ENCODE results near the gene DHRS7B. TPM values are rescaled to one million over a fixed set of nuclear protein-coding genes. Genes with fewer than 3 reads are reported as not detected.
"Not testable (repeated sequence)": the region's sequence is repeated elsewhere in the genome, so short reads cannot be mapped to it uniquely, and the experiment has no call there.

The DHRS7B gene
- total RNA-seq, 1 donor = 15.2 TPM

DNA sequence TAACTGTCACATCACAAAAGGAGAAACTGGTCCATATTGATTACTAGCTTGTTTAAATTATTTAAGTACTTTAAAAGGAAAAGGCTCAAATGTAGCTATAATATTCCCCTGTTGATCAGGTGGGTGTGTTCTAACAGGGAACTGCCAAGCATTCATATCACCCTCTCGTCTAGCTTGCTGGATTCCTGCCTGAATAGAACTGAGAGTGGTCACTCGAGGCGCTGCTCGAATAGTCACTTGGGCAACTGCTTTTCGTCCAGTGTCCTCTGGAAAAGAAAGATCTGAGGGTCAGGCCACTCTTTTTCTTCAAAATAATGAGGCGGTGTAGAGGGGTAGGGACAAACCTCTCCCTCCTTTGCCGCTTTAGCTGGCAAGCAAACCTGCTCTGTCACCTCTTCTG, 47.6 kb upstream of the DHRS7B start:
- Histone ChIP-seq H3K9me3 (ENCODE audit: low read depth, low read length) (no peaks in the 10 kb centered on the region), H2AFZ (ENCODE audit: low read length) (no peak overlapping the region)
- TF ChIP-seq, protein P1, sequence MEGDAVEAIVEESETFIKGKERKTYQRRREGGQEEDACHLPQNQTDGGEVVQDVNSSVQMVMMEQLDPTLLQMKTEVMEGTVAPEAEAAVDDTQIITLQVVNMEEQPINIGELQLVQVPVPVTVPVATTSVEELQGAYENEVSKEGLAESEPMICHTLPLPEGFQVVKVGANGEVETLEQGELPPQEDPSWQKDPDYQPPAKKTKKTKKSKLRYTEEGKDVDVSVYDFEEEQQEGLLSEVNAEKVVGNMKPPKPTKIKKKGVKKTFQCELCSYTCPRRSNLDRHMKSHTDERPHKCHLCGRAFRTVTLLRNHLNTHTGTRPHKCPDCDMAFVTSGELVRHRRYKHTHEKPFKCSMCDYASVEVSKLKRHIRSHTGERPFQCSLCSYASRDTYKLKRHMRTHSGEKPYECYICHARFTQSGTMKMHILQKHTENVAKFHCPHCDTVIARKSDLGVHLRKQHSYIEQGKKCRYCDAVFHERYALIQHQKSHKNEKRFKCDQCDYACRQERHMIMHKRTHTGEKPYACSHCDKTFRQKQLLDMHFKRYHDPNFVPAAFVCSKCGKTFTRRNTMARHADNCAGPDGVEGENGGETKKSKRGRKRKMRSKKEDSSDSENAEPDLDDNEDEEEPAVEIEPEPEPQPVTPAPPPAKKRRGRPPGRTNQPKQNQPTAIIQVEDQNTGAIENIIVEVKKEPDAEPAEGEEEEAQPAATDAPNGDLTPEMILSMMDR (IDR thresholded peaks at IDR 0.05; ENCODE audit: extremely low read depth, low read depth, low read length) = no peak

DNA sequence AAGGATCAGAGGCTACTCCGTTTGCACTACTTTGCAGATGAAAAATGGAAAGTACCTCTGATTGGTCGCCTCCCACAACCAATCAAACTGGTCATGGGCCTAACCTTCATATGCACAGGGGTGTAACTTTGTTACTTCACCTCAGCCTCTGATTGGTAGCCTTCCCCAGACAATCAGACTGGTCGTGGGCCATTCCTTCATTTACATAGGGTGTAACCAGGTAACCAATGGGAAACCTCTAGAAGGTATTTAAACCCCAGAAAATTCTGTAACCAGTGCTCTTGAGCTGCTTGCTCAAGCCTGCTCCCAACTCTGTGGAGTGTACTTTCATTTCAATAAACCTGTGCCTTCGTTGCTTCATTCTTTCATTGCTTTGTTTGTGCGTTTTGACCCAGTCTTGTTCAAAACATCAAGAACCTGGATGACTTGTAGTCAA, 44.7 kb upstream of the DHRS7B start:
- H2AFZ ChIP-seq (ENCODE audit: low read length) = no peak overlapping the region
- DNase-seq (ENCODE audit: insufficient read length, low spot score, missing footprints) = no peak
- peaks cover 14% of the 10 kb centered on the region for H3K27me3 ChIP-seq (ENCODE audit: insufficient read depth, low read length)
- TF ChIP-seq, protein P1 (IDR thresholded peaks at IDR 0.05; ENCODE audit: extremely low read depth, low read depth, low read length) = no peak
- no peak overlapping the region for H3K4me2 ChIP-seq (ENCODE audit: insufficient read depth, low read length)
- no peak overlapping the region for H3K4me3 ChIP-seq (ENCODE audit: insufficient read depth, low read length)
- H3K36me3 ChIP-seq (ENCODE audit: insufficient read depth, low read length) = no peaks in the 10 kb centered on the region
- H3K9me3 ChIP-seq (ENCODE audit: low read depth, low read length) = no peaks in the 10 kb centered on the region
- H3K4me1 ChIP-seq (ENCODE audit: insufficient read depth, low read length) = no peaks in the 10 kb centered on the region
- H4K20me1 ChIP-seq (ENCODE audit: insufficient read depth, low read length) = no peaks in the 10 kb centered on the region
- no peaks in the 10 kb centered on the region for H3K79me2 ChIP-seq (ENCODE audit: insufficient read depth, low read length)
- H3K27ac ChIP-seq (ENCODE audit: low read depth, low read length) = no peak overlapping the region

More for the DNA sequence above, 47.6 kb upstream of the DHRS7B start:
- H3K27ac ChIP-seq (ENCODE audit: low read depth, low read length) = no peak overlapping the region
- no peaks in the 10 kb centered on the region for H3K4me1 ChIP-seq (ENCODE audit: insufficient read depth, low read length)
- no peak overlapping the region for H3K4me3 ChIP-seq (ENCODE audit: insufficient read depth, low read length)
- peaks cover 19% of the 10 kb centered on the region for H3K27me3 ChIP-seq (ENCODE audit: insufficient read depth, low read length)
- H3K4me2 ChIP-seq (ENCODE audit: insufficient read depth, low read length) = no peak overlapping the region
- H3K36me3 ChIP-seq (ENCODE audit: insufficient read depth, low read length) = no peaks in the 10 kb centered on the region
- no peaks in the 10 kb centered on the region for H3K79me2 ChIP-seq (ENCODE audit: insufficient read depth, low read length)
- no peak for DNase-seq (ENCODE audit: insufficient read length, low spot score, missing footprints)
- H4K20me1 ChIP-seq (ENCODE audit: insufficient read depth, low read length) = no peaks in the 10 kb centered on the region

DNA sequence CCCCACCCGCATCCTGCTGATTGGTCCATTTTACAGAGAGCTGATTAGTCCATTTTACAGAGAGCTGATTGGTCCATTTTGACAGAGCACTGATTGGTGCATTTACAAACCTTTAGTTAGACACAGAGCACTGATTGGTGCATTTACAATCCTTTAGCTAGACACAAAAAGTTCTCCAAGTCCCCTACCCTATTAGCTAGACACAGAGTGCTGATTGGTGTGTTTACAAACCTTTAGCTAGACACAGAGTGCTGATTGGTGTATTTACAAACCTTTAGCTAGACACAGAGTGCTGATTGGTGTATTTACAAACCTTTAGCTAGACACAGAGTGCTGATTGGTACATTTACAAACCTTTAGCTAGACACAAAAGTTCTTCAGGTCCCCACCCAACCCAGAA, 41.5 kb upstream of the DHRS7B start:
- H3K27me3 ChIP-seq (ENCODE audit: insufficient read depth, low read length); H3K4me2 ChIP-seq (ENCODE audit: insufficient read depth, low read length); H3K36me3 ChIP-seq (ENCODE audit: insufficient read depth, low read length); H3K4me3 ChIP-seq (ENCODE audit: insufficient read depth, low read length); DNase-seq (ENCODE audit: insufficient read length, low spot score, missing footprints); H3K9me3 ChIP-seq (ENCODE audit: low read depth, low read length); H4K20me1 ChIP-seq (ENCODE audit: insufficient read depth, low read length); H3K79me2 ChIP-seq (ENCODE audit: insufficient read depth, low read length); H3K4me1 ChIP-seq (ENCODE audit: insufficient read depth, low read length); H2AFZ ChIP-seq (ENCODE audit: low read length); H3K27ac ChIP-seq (ENCODE audit: low read depth, low read length): not testable (repeated sequence)

- Histone ChIP-seq H4K20me1 (ENCODE audit: insufficient read depth, low read length) (no peaks in the 10 kb centered on the region), H3K79me2 (ENCODE audit: insufficient read depth, low read length) (no peaks in the 10 kb centered on the region), H3K4me2 (ENCODE audit: insufficient read depth, low read length) (no peak overlapping the region), H3K27me3 (ENCODE audit: insufficient read depth, low read length) (peaks cover 7% of the 10 kb centered on the region), H3K9me3 (ENCODE audit: low read depth, low read length) (no peaks in the 10 kb centered on the region), H3K36me3 (ENCODE audit: insufficient read depth, low read length) (no peaks in the 10 kb centered on the region), H2AFZ (ENCODE audit: low read length) (no peak overlapping the region), H3K4me1 (ENCODE audit: insufficient read depth, low read length) (no peaks in the 10 kb centered on the region), H3K4me3 (ENCODE audit: insufficient read depth, low read length) (no peak overlapping the region), H3K27ac (ENCODE audit: low read depth, low read length) (no peak overlapping the region)
- DNase-seq (ENCODE audit: insufficient read length, low spot score, missing footprints) = no peak
- TF ChIP-seq, protein P1 (IDR thresholded peaks at IDR 0.05; ENCODE audit: extremely low read depth, low read depth, low read length) = no peak
Observed at GRCh38 chr17:21085707-21086106, 41.1 kb upstream of the DHRS7B start.
